Activated CD4-positive, CD25-positive, alpha-beta regulatory T cell treated with anti-CD3 and anti-CD28 coated beads, Interleukin-2, amount 50 U/mL, for 16 hours (primary cell): ENCODE measurements around the gene HDDC3.

Experiments
- DNase-seq: peaks from one replicate; pipeline ENCODE4 v3.0.0-alpha.2; 2020; ENCODE audit warnings: low read depth, low spot score

HDDC3 gene

GRCh38 chr15:90953947-90954711, 21.8 kb upstream of the HDDC3 start:
- DNase-seq: no peak

GRCh38 chr15:90952901-90953677, 20.7 kb upstream of the HDDC3 start:
- DNase-seq: no peak

GRCh38 chr15:90950676-90951075, 18.3 kb upstream of the HDDC3 start:
- no peak for DNase-seq

GRCh38 chr15:90949979-90950675, 17.8 kb upstream of the HDDC3 start:
- no peak for DNase-seq

GRCh38 chr15:90948506-90948905, 16.2 kb upstream of the HDDC3 start:
- no peak for DNase-seq

GRCh38 chr15:90947577-90948357, 15.4 kb upstream of the HDDC3 start:
- no peak for DNase-seq

GRCh38 chr15:90946941-90947576, 14.7 kb upstream of the HDDC3 start:
- no peak for DNase-seq

GRCh38 chr15:90946538-90946937, 14.2 kb upstream of the HDDC3 start:
- DNase-seq: no peak

GRCh38 chr15:90945091-90945490, 12.7 kb upstream of the HDDC3 start:
- no peak for DNase-seq

GRCh38 chr15:90942354-90943120, 10.2 kb upstream of the HDDC3 start:
- DNase-seq: no peak

GRCh38 chr15:90941038-90941437, 8.7 kb upstream of the HDDC3 start:
- DNase-seq: no peak

GRCh38 chr15:90939756-90940155, 7.4 kb upstream of the HDDC3 start:
- DNase-seq: no peak

- no peak for DNase-seq
Observed at GRCh38 chr15:90938261-90938660, 5.9 kb upstream of the HDDC3 start.

- DNase-seq: no peak
Observed at GRCh38 chr15:90936823-90937222, 4.5 kb upstream of the HDDC3 start.

- peak; percentile 94 for DNase-seq
Observed at GRCh38 chr15:90934949-90935751, 2.8 kb upstream of the HDDC3 start, which contains the start of gene UNC45A. TSS of gene UNC45A (plus strand) at chr15:90935285. CDS start at chr15:90935325, 40 bp downstream.

- peak; percentile 70 for DNase-seq
Observed at GRCh38 chr15:90934256-90934948, 2.1 kb upstream of the HDDC3 start.

GRCh38 chr15:90933301-90933700, 952 bp upstream of the HDDC3 start:
- DNase-seq: no peak

- no peak for DNase-seq
Observed at GRCh38 chr15:90932660-90932991, 277 bp upstream of the HDDC3 start.

GRCh38 chr15:90931575-90931827, 848 bp downstream of the HDDC3 start:
- DNase-seq: no peak
